WERI-Rb-1 (cell line): Measurements from ENCODE around the gene STRA6.

Experiments
- DNase-seq: peaks from one replicate; pipeline ENCODE4 v3.0.0-alpha.2; 2020
- H3K27ac ChIP-seq: fragments of 250-450 bp; sonication (Bioruptor Pico); 2 replicates; pipeline ENCODE4 v1.5.1; 2020; ENCODE audit warnings: mild to moderate bottlenecking, moderate library complexity
- H3K27me3 ChIP-seq: fragments of 250-450 bp; sonication (Bioruptor Pico); 2 replicates; pipeline ENCODE4 v1.5.1; 2021; ENCODE audit warnings: mild to moderate bottlenecking, low read depth, moderate library complexity; ENCODE audit not compliant: insufficient read depth, severe bottlenecking
- H3K36me3 ChIP-seq: fragments of 250-450 bp; sonication (Bioruptor Pico); 2 replicates; pipeline ENCODE4 v1.5.1; 2020; ENCODE audit warnings: mild to moderate bottlenecking, moderate library complexity
- H3K4me3 ChIP-seq: 2 replicates; pipeline ENCODE4 v1.5.1; 2011; ENCODE audit warnings: low read depth, mild to moderate bottlenecking, control low read depth, low read length
- H3K9me3 ChIP-seq: fragments of 250-450 bp; sonication (Bioruptor Pico); 2 replicates; pipeline ENCODE4 v1.5.1; 2021; ENCODE audit warnings: mild to moderate bottlenecking, moderate library complexity; ENCODE audit not compliant: severe bottlenecking
- CTCF ChIP-seq: IDR thresholded peaks from 2 replicates; pipeline ENCODE4 v1.5.1; 2011; ENCODE audit warnings: low read depth, mild to moderate bottlenecking, control low read depth, inconsistent platforms, low read length

The STRA6 gene

GRCh38 chr15:74178326-74179100 lies 24.1 kb downstream of the STRA6 start:
- peaks cover 46% of the 10 kb centered on the region for H3K36me3 ChIP-seq
- no peak overlapping the region for H3K27ac ChIP-seq

GRCh38 chr15:74176262-74177214 lies 26.0 kb downstream of the STRA6 start:
- DNase-seq = peak; percentile 60
- Histone ChIP-seq H3K9me3 (no peaks in the 10 kb centered on the region), H3K27me3 (no peaks in the 10 kb centered on the region), H3K4me3 (no peak overlapping the region), H3K36me3 (peaks cover 27% of the 10 kb centered on the region), H3K27ac (0 out of 2 replicates have a peak overlapping the region, but pooled peaks have one; percentile 10)
- 0 out of 2 replicates have a peak, but pooled peaks have one; percentile 31 for TF ChIP-seq CTCF

More at GRCh38 chr15:74178326-74179100, 24.1 kb downstream of the STRA6 start:
- DNase-seq = no peak
- no peak overlapping the region for H3K4me3 ChIP-seq
- TF ChIP-seq CTCF = no peak
- no peaks in the 10 kb centered on the region for H3K9me3 ChIP-seq
- no peaks in the 10 kb centered on the region for H3K27me3 ChIP-seq

GRCh38 chr15:74175271-74176191 lies 27.1 kb downstream of the STRA6 start:
- Histone ChIP-seq H3K36me3 (peaks cover 16% of the 10 kb centered on the region), H3K4me3 (no peak overlapping the region), H3K27me3 (no peaks in the 10 kb centered on the region), H3K27ac (0 out of 2 replicates have a peak overlapping the region, but pooled peaks have one; percentile 10), H3K9me3 (no peaks in the 10 kb centered on the region)
- no peak for TF ChIP-seq CTCF
- DNase-seq = no peak

GRCh38 chr15:74174958-74175253 lies 27.7 kb downstream of the STRA6 start:
- H3K9me3 ChIP-seq = no peaks in the 10 kb centered on the region
- no peak overlapping the region for H3K27ac ChIP-seq
- no peak for DNase-seq
- H3K4me3 ChIP-seq = no peak overlapping the region
- no peak for TF ChIP-seq CTCF
- no peaks in the 10 kb centered on the region for H3K27me3 ChIP-seq
- peaks cover 10% of the 10 kb centered on the region for H3K36me3 ChIP-seq

- Histone ChIP-seq H3K27me3 (no peaks in the 10 kb centered on the region), H3K36me3 (peaks cover 5% of the 10 kb centered on the region), H3K4me3 (no peak overlapping the region), H3K27ac (no peak overlapping the region), H3K9me3 (no peaks in the 10 kb centered on the region)
- TF ChIP-seq CTCF = no peak
- DNase-seq = no peak
These were observed 28.2 kb downstream of the STRA6 start for GRCh38 chr15:74174219-74174957.
